HCT116 (cell line): Measurements from ENCODE around the gene KRT79.

Experiments
- CTCF ChIP-seq, 3 experiments: fragments of 200-600 bp in 1 of 3; sonication (generic) in 1 of 3; IDR thresholded peaks in 2 of 3; conservative IDR thresholded peaks in 1 of 3; 2 replicates each; pipeline ENCODE4 v1.5.1; 2012 to 2017; ENCODE audit warnings: low read depth in 2 of 3, low read length in 2 of 3, antibody characterized with exemption in 1 of 3, borderline replicate concordance in 1 of 3, control low read depth in 1 of 3, mild to moderate bottlenecking in 1 of 3, mixed read lengths in 1 of 3, mixed run types in 1 of 3, moderate library complexity in 1 of 3; ENCODE audit not compliant: insufficient read depth in 1 of 3
- EZH2 ChIP-seq: fragments of 200-600 bp; sonication (generic); IDR thresholded peaks from 2 replicates; pipeline ENCODE4 v1.6.1; 2017; ENCODE audit warnings: antibody characterized with exemption, mixed run types
- RAD21 ChIP-seq: IDR thresholded peaks from 2 replicates; pipeline ENCODE4 v1.6.1; 2012; ENCODE audit warnings: low read depth, mild to moderate bottlenecking
- SIN3A ChIP-seq: IDR thresholded peaks from 2 replicates; pipeline ENCODE4 v1.6.1; 2012; ENCODE audit warnings: low read depth

- no peak for TF ChIP-seq CTCF (IDR thresholded peaks at IDR 0.05 in 2 of 3, conservative IDR thresholded peaks at IDR 0.05 in 1 of 3; ENCODE audit: borderline replicate concordance in 1 of 3, insufficient read depth in 1 of 3, low read depth in 2 of 3, low read length in 2 of 3)
- TF ChIP-seq RAD21, result no peak
- no peak for TF ChIP-seq SIN3A
- TF ChIP-seq EZH2, result no peak
These were observed 36.6 kb downstream of the KRT79 start for GRCh38 chr12:52797529-52797894.
